K562 (cell line): ENCODE data around the gene HSDL1. TPM values are rescaled to one million over a fixed set of nuclear protein-coding genes. Genes with fewer than 3 reads are reported as not detected.

Source experiments
- ADNP ChIP-seq: fragments of 200-800 bp; sonication (Bioruptor generic); IDR thresholded peaks from 2 replicates; pipeline ENCODE4 v1.6.1; 2016; ENCODE audit warnings: missing genetic modification characterization, missing compliant biosample characterization
- ASH1L ChIP-seq: fragments of 450-650 bp; IDR thresholded peaks from 2 replicates; pipeline ENCODE4 v1.6.1; 2018; ENCODE audit warnings: borderline replicate concordance, mild to moderate bottlenecking, low read depth; ENCODE audit not compliant: partially characterized antibody
- ATF6 ChIP-seq: sonication (generic); formaldehyde crosslinking; IDR thresholded peaks from 2 replicates; pipeline ENCODE4 v1.4.0; 2020; ENCODE audit warnings: mild to moderate bottlenecking, missing genetic modification reagents
- CHD2 ChIP-seq: IDR thresholded peaks from 2 replicates; pipeline ENCODE4 v1.6.1; 2011; ENCODE audit warnings: low read depth, low read length
- FOXK1 ChIP-seq: sonication (generic); formaldehyde crosslinking; IDR thresholded peaks from 2 replicates; pipeline ENCODE4 v1.8.0; 2022; ENCODE audit warnings: missing genetic modification reagents, mild to moderate bottlenecking, borderline replicate concordance
- GATAD2B ChIP-seq: fragments of 450-650 bp; IDR thresholded peaks from 2 replicates; pipeline ENCODE4 v1.6.1; 2017; ENCODE audit warnings: mild to moderate bottlenecking, borderline replicate concordance
- IRF9 ChIP-seq: fragments of 450-650 bp; IDR thresholded peaks from 2 replicates; pipeline ENCODE4 v1.6.1; 2016; ENCODE audit warnings: missing biosample characterization, missing genetic modification characterization
- NRF1 ChIP-seq, 2 experiments: fragments of 450-650 bp; IDR thresholded peaks in 1 of 2; conservative IDR thresholded peaks in 1 of 2; 2 replicates each; pipeline ENCODE4 v1.6.1; 2014; ENCODE audit warnings: mild to moderate bottlenecking in 2 of 2
- RAD21 ChIP-seq, 2 experiments: fragments of 250-450 bp in 1 of 2; fragments of 450-650 bp in 1 of 2; sonication (Bioruptor Pico) in 1 of 2; formaldehyde crosslinking in 1 of 2; IDR thresholded peaks in 1 of 2; conservative IDR thresholded peaks in 1 of 2; 2 replicates each; pipeline versions ENCODE4 v1.4.0 to v1.8.0; 2020 to 2022; ENCODE audit warnings: mild to moderate bottlenecking in 2 of 2, moderate library complexity in 1 of 2
- RAD51 ChIP-seq: fragments of 450-650 bp; IDR thresholded peaks from 2 replicates; pipeline ENCODE4 v1.7.1; 2016; ENCODE audit warnings: low read depth, mild to moderate bottlenecking, borderline replicate concordance
- RCOR1 ChIP-seq, 2 experiments: IDR thresholded peaks; 2 replicates each; pipeline ENCODE4 v1.6.1; 2012; ENCODE audit warnings: low read depth in 2 of 2, low read length in 2 of 2, borderline replicate concordance in 1 of 2, improper control_type of control experiment in 1 of 2
- RFX1 ChIP-seq: fragments of 450-650 bp; IDR thresholded peaks from 2 replicates; pipeline ENCODE4 v1.6.1; 2016; ENCODE audit warnings: mild to moderate bottlenecking, moderate library complexity
- SNRNP70 ChIP-seq: fragments of 200-400 bp; formaldehyde crosslinking; optimal IDR thresholded peaks from 2 replicates; pipeline ENCODE3; 2017; ENCODE audit warnings: low read depth, low read length
- TRIM28 ChIP-seq: fragments of 450-650 bp; IDR thresholded peaks from 2 replicates; pipeline ENCODE4 v1.6.1; 2017
- ZC3H11A ChIP-seq: IDR thresholded peaks from 2 replicates; pipeline ENCODE4 v1.6.1; 2012; ENCODE audit warnings: low read depth, low read length, improper control_type of control experiment
- ZNF133 ChIP-seq: fragments of 250-450 bp; sonication (Bioruptor Pico); IDR thresholded peaks from 2 replicates; pipeline ENCODE4 v1.4.0; 2020; ENCODE audit warnings: mild to moderate bottlenecking
- ZNF140 ChIP-seq: fragments of 250-450 bp; sonication (Bioruptor Pico); IDR thresholded peaks from 2 replicates; pipeline ENCODE4 v1.8.0; 2021; ENCODE audit warnings: moderate library complexity, mild to moderate bottlenecking, inconsistent platforms
- polyA plus RNA-seq, 8 experiments: library from polyadenylated mRNA; depleted of rRNA in 4 of 8; stranded (reverse) in 5 of 8; unstranded in 3 of 8; fragments of >200 nt; fragmentation: Nextera tagmentation in 2 of 8; fragmentation: Illumina TruSeq in 1 of 8; extraction: Ambion mirVana in 2 of 8; extraction: Trizol in 1 of 8; gene quantifications; 2 replicates each; pipeline versions ENCODE4 v1.2.1 to v1.2.3, GENCODE V29; 2011 to 2014; ENCODE audit warnings: inconsistent platforms in 1 of 8, missing spikeins in 1 of 8
- total RNA-seq, 7 experiments: library from RNA; depleted of rRNA in 6 of 7; stranded (reverse); fragments of >200 nt in 6 of 7; fragmentation: Illumina TruSeq in 2 of 7; extraction: Trizol in 2 of 7; gene quantifications; 2 replicates each; pipeline versions ENCODE4 v1.2.1 to v1.2.3, GENCODE V29; 2011 to 2021; ENCODE audit warnings: low replicate concordance in 1 of 7
- TF ChIP-seq, protein P1 (sequence below): fragments of 450-650 bp; conservative IDR thresholded peaks from 2 replicates; pipeline ENCODE4 v1.6.1; 2016; ENCODE audit warnings: missing genetic modification characterization, low read depth, mild to moderate bottlenecking, missing compliant biosample characterization, moderate library complexity
- TF ChIP-seq, protein P2 (sequence below): fragments of 450-650 bp; IDR thresholded peaks from 2 replicates; pipeline ENCODE4 v1.7.1; 2018; ENCODE audit warnings: mild to moderate bottlenecking, low read depth; ENCODE audit not compliant: partially characterized antibody

The HSDL1 gene
- total and polyA plus RNA-seq, 9 of the 15 experiments (the other 6 are each of a cell fraction or from before 2014, with no cell fraction given), result 14.8 to 41.2 (median 27.7) TPM

- TF ChIP-seq NRF1 (conservative IDR thresholded peaks at IDR 0.05 in 1 of 2, IDR thresholded peaks at IDR 0.05 in 1 of 2) (no peak), ZC3H11A (no peak), ADNP (no peak), RAD51 (no peak), CHD2 (no peak), ATF6 (CRISPR knock-in tag) (no peak), IRF9 (tag) (peak; percentile 34; the same call in 1 of the 2 replicates), ASH1L (no peak), ZNF140 (CRISPR knock-in tag) (no peak), RFX1 (no peak), RAD21 (CRISPR knock-in tag; conservative IDR thresholded peaks at IDR 0.05 in 1 of 2, IDR thresholded peaks at IDR 0.05 in 1 of 2) (0 out of 4 replicates have a peak, but pooled peaks of 1 of the 2 experiments have one; percentile 39), RCOR1 (IDR thresholded peaks at IDR 0.05; ENCODE audit: borderline replicate concordance in 1 of 2, low read depth in 2 of 2, low read length in 2 of 2) (no peak), SNRNP70 (no peak), TRIM28 (no peak), ZNF133 (CRISPR knock-in tag) (no peak), GATAD2B (no peak), FOXK1 (CRISPR knock-in tag) (no peak)
- TF ChIP-seq, protein P1, sequence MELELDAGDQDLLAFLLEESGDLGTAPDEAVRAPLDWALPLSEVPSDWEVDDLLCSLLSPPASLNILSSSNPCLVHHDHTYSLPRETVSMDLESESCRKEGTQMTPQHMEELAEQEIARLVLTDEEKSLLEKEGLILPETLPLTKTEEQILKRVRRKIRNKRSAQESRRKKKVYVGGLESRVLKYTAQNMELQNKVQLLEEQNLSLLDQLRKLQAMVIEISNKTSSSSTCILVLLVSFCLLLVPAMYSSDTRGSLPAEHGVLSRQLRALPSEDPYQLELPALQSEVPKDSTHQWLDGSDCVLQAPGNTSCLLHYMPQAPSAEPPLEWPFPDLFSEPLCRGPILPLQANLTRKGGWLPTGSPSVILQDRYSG (tag), result no peak
- TF ChIP-seq, protein P2, sequence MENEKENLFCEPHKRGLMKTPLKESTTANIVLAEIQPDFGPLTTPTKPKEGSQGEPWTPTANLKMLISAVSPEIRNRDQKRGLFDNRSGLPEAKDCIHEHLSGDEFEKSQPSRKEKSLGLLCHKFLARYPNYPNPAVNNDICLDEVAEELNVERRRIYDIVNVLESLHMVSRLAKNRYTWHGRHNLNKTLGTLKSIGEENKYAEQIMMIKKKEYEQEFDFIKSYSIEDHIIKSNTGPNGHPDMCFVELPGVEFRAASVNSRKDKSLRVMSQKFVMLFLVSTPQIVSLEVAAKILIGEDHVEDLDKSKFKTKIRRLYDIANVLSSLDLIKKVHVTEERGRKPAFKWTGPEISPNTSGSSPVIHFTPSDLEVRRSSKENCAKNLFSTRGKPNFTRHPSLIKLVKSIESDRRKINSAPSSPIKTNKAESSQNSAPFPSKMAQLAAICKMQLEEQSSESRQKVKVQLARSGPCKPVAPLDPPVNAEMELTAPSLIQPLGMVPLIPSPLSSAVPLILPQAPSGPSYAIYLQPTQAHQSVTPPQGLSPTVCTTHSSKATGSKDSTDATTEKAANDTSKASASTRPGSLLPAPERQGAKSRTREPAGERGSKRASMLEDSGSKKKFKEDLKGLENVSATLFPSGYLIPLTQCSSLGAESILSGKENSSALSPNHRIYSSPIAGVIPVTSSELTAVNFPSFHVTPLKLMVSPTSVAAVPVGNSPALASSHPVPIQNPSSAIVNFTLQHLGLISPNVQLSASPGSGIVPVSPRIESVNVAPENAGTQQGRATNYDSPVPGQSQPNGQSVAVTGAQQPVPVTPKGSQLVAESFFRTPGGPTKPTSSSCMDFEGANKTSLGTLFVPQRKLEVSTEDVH, result peak; percentile 21
Observed at GRCh38 chr16:84139628-84140258, 5.2 kb downstream of the HSDL1 start (continued).
